CD4-positive, alpha-beta T cell treated with Interleukin-4 for 4 hours (primary cell): Measurements from ENCODE around the gene CYP4F11.
"Not testable (repeated sequence)": the region's sequence is repeated elsewhere in the genome, so short reads cannot be mapped to it uniquely, and the experiment has no call there.

Source experiments
- DNase-seq: peaks from one replicate; pipeline ENCODE4 v3.0.0-alpha.2; 2020

CYP4F11 gene

DNA sequence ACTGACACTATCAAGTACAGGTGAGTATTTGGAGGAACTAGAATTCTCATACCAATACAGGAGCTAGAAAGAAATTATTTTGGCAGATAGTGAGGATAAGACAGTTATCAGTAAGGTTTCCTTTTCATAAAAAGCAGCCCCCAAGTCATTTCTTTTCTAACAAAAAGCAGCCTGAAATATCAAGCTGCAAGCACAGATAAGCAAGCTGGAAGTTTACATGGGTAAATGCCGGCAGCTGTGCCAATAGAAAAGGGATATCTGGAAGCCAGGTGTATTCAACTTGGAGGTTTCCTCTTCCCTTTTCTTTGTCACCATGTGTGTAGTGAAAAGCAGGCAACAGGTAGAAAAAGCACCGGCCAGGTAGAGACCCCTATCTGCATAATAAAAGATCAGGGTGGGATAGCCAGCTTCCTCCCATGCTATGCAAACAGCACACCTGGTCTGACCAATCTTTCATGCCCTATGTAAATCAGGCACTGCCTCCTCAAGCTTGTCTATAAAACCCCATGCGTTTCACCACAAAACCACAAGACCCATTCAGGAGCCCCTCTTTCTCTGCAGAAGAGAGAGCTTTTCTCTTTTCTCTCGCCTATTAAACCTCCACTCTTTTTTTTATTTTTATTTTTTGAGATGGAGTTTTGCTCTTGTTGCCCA is 59.4 kb downstream of the CYP4F11 start:
- DNase-seq, result no peak

DNA sequence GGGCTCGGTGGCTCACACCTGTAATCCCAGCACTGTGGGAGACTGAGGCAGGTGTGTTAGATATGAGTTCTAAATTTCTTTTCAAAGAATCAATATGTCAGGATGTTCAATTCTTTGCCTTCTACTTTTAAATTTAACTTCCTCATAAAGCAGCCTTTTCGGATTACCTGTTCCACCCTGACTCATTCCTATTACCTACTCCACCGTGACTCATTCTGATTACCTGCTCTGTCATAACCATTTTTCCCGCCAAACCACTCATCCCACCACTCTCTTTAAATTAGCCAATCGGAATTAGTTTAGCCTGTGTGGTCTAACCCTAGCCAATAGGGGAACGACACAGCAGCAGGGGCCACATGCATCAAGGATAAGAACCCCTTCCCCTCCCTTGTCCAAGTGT is 60.6 kb downstream of the CYP4F11 start:
- not testable (repeated sequence) for DNase-seq

DNA sequence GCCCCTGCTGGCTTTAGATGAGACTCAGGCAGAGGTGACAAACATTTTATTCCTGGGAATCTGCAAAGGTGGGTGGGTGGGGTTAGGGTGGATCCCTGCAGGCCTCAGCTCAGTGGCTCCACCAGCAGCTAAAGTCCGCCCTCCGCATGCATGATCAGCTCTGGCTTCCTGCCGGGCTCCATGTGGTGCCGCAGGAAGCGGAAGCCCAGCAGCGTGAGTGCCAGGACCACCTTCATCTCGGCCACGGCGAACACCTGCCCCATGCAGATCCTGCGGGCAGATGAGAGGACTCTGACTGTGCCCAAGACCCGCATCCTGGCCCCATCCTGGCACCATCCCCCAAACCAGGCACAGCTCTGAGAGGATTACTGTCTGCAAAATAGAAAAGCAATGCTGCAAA is 62.8 kb downstream of the CYP4F11 start:
- DNase-seq, result no peak

DNA sequence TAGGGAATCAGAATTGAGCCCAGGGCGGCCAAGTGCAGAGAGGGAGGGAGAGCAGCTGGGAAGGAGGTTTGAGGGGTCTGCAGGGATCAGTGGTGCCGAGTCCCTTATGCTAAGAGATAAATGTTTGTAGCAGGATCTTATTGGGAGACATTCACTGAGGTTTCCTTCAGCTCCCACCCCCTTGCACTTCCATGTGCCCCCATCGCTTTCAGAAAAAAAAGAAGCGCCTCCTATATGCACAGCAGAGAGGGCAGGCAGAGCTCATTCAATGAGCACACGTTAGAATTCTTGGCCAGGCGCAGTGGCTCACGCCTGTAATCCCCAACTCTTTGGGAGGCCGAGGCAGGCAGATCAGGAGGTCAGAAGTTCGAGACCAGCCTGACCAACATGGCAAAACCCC is 64.5 kb downstream of the CYP4F11 start:
- no peak for DNase-seq

DNA sequence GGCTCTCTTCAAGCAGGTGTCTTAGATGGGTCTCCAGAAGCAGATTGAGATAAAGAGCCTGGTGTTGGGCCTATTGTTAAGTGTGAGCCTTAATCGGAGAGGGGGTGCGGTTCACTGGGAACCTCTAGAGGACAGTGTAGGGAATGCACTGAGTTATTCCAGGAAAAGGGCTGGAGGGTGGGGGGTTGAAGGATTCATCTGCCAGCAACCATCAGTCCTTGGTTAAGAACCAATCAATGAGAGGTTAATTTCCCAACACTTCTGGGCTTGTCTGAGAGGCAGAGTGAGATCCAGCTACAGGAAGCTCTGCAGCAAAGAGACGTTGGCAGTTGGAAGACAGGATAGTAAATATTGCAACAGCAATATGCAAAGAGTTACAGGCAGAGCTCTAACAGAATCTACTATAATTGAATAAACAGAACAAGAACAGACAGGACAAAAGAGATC is 65.2 kb downstream of the CYP4F11 start:
- peak; percentile 42 for DNase-seq

DNA sequence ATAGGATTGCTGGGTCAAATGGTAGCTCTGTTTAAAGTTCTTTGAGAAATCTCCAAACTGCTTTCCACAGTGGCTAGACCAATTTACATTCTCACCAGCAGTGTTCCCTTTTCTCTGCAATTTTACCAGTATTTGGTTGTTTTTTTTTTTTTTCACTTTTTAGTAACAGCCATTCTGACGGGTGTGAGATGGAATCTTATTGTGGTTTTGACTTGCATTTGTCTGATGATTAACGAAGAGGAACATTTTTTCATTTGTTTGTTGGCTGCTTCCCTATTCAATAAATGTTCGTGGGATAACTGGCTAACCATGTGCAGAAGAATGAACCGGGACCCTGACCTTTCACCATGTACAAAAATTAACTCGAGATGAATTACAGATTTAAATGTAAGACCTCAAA is 67.7 kb downstream of the CYP4F11 start:
- no peak for DNase-seq

DNA sequence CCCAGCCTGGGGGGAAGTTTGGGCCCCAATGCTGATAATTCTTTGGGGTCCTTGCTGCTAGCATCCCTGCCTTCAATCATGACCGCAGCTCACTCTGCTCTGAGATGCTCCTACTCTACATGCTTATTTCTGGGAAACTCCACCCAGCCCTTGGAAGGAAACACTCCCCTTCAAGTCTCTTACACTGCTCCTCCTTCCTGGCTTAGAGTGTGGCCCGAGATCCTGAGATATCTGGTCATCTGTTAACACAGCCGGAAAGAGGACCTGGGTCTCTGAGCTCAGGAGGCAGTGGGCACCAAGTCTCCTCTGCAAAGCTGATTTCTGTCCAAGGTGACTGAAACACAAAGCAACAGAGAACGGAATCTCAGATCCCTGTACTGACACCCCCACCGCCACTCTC is 69.5 kb downstream of the CYP4F11 start:
- no peak for DNase-seq

DNA sequence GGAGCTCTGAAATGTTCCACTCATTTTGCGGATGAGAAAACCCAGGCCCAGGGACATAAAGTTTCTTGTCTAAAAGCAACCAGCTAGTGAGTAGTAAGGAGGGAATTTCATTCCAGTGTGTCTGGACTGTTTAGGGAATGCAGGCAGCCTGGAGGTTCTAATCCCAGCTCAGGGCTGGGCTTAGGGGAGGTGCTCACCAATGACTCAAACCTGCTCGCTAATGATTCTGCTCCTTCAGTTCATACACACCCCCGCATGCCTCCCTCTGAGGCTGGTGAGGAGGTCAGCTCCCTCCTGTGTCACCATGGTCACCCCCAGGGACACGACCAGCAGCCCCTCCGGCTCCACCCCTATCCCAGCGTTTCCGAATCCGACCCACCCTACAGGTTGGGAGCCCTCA is 71.1 kb downstream of the CYP4F11 start:
- no peak for DNase-seq

DNA sequence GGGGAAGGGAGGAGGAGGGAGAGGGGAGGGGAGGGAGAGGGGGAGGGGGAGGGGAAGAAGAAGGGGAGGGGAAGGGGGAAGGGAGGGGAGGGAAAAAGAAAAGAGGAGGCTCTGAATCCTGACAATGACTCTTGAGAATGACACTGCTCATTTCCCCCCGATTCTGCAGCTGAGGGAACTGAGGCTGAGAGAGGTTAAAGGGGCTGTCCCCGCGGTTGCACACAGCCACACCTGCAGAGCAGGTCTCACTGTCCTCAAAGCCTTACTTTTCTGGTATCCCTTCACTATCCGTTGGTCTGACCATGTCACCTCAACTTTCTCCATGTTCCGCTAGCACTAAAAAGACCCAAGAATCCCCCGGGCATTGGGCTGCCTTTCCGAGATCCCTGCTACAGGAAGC is 71.9 kb downstream of the CYP4F11 start:
- DNase-seq, result no peak
